HEK293 (cell line): ENCODE results near the gene KSR1.

Experiments used
- AEBP2 ChIP-seq: fragments of 450-650 bp; formaldehyde crosslinking; IDR thresholded peaks from 2 replicates; pipeline ENCODE4 v1.5.1; 2016; ENCODE audit warnings: missing biosample characterization, missing genetic modification characterization, borderline replicate concordance
- PRDM4 ChIP-seq: fragments of 450-650 bp; formaldehyde crosslinking; IDR thresholded peaks from 2 replicates; pipeline ENCODE4 v1.5.1; 2017; ENCODE audit warnings: missing biosample characterization, missing genetic modification characterization
- REPIN1 ChIP-seq: fragments of 450-650 bp; formaldehyde crosslinking; IDR thresholded peaks from 2 replicates; pipeline ENCODE4 v1.5.1; 2017; ENCODE audit warnings: missing biosample characterization, missing genetic modification characterization, low read depth
- REST ChIP-seq: fragments of 450-650 bp; formaldehyde crosslinking; IDR thresholded peaks from 2 replicates; pipeline ENCODE4 v1.5.1; 2016; ENCODE audit warnings: missing biosample characterization, missing genetic modification characterization
- YY1 ChIP-seq: fragments of 450-650 bp; formaldehyde crosslinking; IDR thresholded peaks from 2 replicates; pipeline ENCODE4 v1.5.1; 2018; ENCODE audit warnings: missing biosample characterization, missing genetic modification characterization
- ZNF175 ChIP-seq: fragments of 450-650 bp; formaldehyde crosslinking; IDR thresholded peaks from 2 replicates; pipeline ENCODE4 v1.5.1; 2016; ENCODE audit warnings: missing biosample characterization, missing genetic modification characterization
- ZNF184 ChIP-seq: fragments of 450-650 bp; IDR thresholded peaks from 2 replicates; pipeline ENCODE4 v1.5.1; 2018; ENCODE audit warnings: missing biosample characterization, mild to moderate bottlenecking, missing genetic modification characterization
- ZNF549 ChIP-seq: fragments of 450-650 bp; IDR thresholded peaks from 2 replicates; pipeline ENCODE4 v1.5.1; 2018; ENCODE audit warnings: missing biosample characterization, missing genetic modification characterization, mild to moderate bottlenecking, inconsistent platforms, moderate library complexity
- ZNF596 ChIP-seq: fragments of 450-650 bp; IDR thresholded peaks from 2 replicates; pipeline ENCODE4 v1.5.0; 2018; ENCODE audit warnings: missing biosample characterization, mild to moderate bottlenecking, missing genetic modification characterization, moderate library complexity
- ZNF677 ChIP-seq: fragments of 450-650 bp; IDR thresholded peaks from 2 replicates; pipeline ENCODE4 v1.5.0; 2018; ENCODE audit warnings: missing biosample characterization, mild to moderate bottlenecking, missing genetic modification characterization, moderate library complexity
- ZNF791 ChIP-seq: fragments of 450-650 bp; formaldehyde crosslinking; IDR thresholded peaks from 2 replicates; pipeline ENCODE4 v1.5.1; 2016; ENCODE audit warnings: missing biosample characterization, missing genetic modification characterization
- TF ChIP-seq, protein P1 (sequence below): fragments of 450-650 bp; formaldehyde crosslinking; IDR thresholded peaks from 2 replicates; pipeline ENCODE4 v1.5.1; 2016; ENCODE audit warnings: missing biosample characterization, missing genetic modification characterization
- TF ChIP-seq, protein P2 (sequence below): fragments of 450-650 bp; formaldehyde crosslinking; IDR thresholded peaks from 2 replicates; pipeline ENCODE4 v1.5.1; 2016; ENCODE audit warnings: missing biosample characterization, missing genetic modification characterization

DNA sequence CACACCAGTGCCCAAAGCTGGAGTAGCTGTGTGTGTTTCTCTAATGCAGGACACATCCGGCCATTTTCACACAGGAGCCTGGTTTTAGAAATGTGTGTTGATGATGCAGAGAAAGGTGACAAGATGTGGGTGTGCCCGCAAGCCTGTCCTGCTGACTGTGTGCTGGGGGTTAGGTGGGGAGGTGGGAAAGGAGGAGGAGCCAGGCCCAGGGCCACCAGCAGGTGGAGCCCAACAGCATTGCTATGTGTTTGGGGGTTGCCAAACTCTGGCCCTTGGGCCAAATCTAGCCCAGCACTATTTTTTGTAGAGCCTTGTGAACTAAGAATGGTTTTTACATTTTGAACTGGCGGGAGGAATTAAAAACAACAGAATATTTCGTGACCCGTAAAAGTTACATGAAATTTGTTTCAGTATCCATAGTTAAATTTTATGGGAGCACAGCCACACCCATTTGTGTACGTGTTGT is 113.0 kb downstream of the KSR1 start:
- TF ChIP-seq, protein P1, sequence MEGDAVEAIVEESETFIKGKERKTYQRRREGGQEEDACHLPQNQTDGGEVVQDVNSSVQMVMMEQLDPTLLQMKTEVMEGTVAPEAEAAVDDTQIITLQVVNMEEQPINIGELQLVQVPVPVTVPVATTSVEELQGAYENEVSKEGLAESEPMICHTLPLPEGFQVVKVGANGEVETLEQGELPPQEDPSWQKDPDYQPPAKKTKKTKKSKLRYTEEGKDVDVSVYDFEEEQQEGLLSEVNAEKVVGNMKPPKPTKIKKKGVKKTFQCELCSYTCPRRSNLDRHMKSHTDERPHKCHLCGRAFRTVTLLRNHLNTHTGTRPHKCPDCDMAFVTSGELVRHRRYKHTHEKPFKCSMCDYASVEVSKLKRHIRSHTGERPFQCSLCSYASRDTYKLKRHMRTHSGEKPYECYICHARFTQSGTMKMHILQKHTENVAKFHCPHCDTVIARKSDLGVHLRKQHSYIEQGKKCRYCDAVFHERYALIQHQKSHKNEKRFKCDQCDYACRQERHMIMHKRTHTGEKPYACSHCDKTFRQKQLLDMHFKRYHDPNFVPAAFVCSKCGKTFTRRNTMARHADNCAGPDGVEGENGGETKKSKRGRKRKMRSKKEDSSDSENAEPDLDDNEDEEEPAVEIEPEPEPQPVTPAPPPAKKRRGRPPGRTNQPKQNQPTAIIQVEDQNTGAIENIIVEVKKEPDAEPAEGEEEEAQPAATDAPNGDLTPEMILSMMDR (tag by site-specific recombination) = peak; percentile 68
- no peak for TF ChIP-seq ZNF596 (tag by site-specific recombination)
- TF ChIP-seq ZNF677 (tag by site-specific recombination) = no peak
- no peak for TF ChIP-seq ZNF791
- no peak for TF ChIP-seq PRDM4
- TF ChIP-seq REST = no peak
- no peak for TF ChIP-seq ZNF184 (tag by site-specific recombination)
- TF ChIP-seq ZNF175 = no peak
- no peak for TF ChIP-seq ZNF549
- TF ChIP-seq AEBP2 (tag by site-specific recombination) = no peak
- no peak for TF ChIP-seq REPIN1 (tag by site-specific recombination)
- TF ChIP-seq YY1 (tag by site-specific recombination) = no peak
- TF ChIP-seq, protein P2, sequence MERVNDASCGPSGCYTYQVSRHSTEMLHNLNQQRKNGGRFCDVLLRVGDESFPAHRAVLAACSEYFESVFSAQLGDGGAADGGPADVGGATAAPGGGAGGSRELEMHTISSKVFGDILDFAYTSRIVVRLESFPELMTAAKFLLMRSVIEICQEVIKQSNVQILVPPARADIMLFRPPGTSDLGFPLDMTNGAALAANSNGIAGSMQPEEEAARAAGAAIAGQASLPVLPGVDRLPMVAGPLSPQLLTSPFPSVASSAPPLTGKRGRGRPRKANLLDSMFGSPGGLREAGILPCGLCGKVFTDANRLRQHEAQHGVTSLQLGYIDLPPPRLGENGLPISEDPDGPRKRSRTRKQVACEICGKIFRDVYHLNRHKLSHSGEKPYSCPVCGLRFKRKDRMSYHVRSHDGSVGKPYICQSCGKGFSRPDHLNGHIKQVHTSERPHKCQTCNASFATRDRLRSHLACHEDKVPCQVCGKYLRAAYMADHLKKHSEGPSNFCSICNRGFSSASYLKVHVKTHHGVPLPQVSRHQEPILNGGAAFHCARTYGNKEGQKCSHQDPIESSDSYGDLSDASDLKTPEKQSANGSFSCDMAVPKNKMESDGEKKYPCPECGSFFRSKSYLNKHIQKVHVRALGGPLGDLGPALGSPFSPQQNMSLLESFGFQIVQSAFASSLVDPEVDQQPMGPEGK (tag by site-specific recombination) = peak; percentile 84
